ENCODE results near the gene MRPL9.

- TF ChIP-seq CTCF (IDR thresholded peaks at IDR 0.05 in 4 of 5, conservative IDR thresholded peaks at IDR 0.05 in 1 of 5) (no peak), POLR2A (IDR thresholded peaks at IDR 0.05) (no peak)
Measured at GRCh38 chr1:151715726-151716404, 47.4 kb downstream of the MRPL9 start.

All from gastrocnemius medialis (tissue), 4 donors.